Kidney epithelial cell (primary cell): Measurements from ENCODE around the gene ITPR1. TPM values are rescaled to one million over a fixed set of nuclear protein-coding genes. Genes with fewer than 3 reads are reported as not detected.

Source experiments
- DNase-seq: peaks from one replicate; pipeline ENCODE4 v3.0.0-alpha.2; 2010; ENCODE audit warnings: low read depth
- H3K27me3 ChIP-seq: 2 replicates; pipeline ENCODE4 v1.6.0; 2011; ENCODE audit warnings: low read length; ENCODE audit not compliant: control insufficient read depth, insufficient read depth
- H3K36me3 ChIP-seq: 2 replicates; pipeline ENCODE4 v1.5.1; 2011; ENCODE audit warnings: low read length; ENCODE audit not compliant: control insufficient read depth, insufficient read depth
- H3K4me3 ChIP-seq: 2 replicates; pipeline ENCODE4 v1.5.1; 2011; ENCODE audit warnings: low read depth, mild to moderate bottlenecking, control low read depth, low read length
- total RNA-seq: library from RNA; depleted of rRNA; stranded (reverse); fragments of >200 nt; gene quantifications from 2 replicates; pipeline ENCODE4 v1.2.3, GENCODE V29; 2015
- TF ChIP-seq, protein P1 (sequence below): IDR thresholded peaks from 2 replicates; pipeline ENCODE4 v1.5.1; 2011; ENCODE audit warnings: mild to moderate bottlenecking, moderate library complexity, low read length, control low read depth, inconsistent platforms; ENCODE audit not compliant: insufficient read depth, poor library complexity, severe bottlenecking

Gene ITPR1
- total RNA-seq, 1 donor from 2014 or later, result 8.9 TPM

DNA sequence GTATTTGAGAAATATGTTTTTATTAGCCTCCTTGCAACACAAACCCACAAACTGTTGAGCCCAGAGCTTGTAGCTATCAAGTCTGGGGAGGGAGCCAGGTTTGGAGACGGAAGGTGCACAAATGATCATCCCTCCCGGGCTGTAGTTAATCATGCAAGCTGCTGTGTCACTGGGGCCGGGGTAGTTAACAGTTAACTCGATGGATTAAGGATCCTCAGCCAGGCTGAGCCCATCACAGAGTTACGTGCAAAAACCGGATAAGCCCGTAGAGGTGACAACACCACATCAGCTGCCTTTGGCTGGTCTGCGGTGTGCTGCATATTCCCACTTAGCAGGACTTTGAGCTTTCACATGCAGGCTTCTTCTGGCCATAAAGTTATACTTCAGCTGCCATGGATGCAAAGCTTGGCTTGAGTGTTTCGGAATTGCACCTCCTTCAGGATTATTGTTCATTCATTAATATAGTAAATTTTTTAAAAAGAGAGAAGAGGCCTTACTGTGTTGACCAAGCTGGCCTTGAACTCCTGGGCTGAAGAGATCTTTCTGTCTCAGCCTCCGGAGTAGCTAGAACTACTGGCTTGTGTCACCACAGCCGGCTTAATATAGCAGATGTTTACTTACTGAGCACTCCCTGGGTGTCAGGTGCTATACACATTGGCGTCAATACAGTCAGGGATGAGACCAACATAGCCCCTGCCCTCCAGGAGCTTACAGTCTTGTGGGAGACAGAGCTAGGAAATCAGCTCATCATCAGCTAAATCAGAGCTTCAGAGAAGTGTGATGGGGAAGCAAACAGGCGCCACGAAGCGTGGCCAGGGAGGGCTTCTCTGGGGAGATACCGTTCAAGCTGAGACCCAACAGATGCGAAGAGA, 259.3 kb downstream of the ITPR1 start:
- Histone ChIP-seq H3K27me3 (no peaks in the 10 kb centered on the region), H3K4me3 (no peak overlapping the region), H3K36me3 (no peaks in the 10 kb centered on the region)
- peak; percentile 95 for DNase-seq
- TF ChIP-seq, protein P1, sequence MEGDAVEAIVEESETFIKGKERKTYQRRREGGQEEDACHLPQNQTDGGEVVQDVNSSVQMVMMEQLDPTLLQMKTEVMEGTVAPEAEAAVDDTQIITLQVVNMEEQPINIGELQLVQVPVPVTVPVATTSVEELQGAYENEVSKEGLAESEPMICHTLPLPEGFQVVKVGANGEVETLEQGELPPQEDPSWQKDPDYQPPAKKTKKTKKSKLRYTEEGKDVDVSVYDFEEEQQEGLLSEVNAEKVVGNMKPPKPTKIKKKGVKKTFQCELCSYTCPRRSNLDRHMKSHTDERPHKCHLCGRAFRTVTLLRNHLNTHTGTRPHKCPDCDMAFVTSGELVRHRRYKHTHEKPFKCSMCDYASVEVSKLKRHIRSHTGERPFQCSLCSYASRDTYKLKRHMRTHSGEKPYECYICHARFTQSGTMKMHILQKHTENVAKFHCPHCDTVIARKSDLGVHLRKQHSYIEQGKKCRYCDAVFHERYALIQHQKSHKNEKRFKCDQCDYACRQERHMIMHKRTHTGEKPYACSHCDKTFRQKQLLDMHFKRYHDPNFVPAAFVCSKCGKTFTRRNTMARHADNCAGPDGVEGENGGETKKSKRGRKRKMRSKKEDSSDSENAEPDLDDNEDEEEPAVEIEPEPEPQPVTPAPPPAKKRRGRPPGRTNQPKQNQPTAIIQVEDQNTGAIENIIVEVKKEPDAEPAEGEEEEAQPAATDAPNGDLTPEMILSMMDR, result no peak

DNA sequence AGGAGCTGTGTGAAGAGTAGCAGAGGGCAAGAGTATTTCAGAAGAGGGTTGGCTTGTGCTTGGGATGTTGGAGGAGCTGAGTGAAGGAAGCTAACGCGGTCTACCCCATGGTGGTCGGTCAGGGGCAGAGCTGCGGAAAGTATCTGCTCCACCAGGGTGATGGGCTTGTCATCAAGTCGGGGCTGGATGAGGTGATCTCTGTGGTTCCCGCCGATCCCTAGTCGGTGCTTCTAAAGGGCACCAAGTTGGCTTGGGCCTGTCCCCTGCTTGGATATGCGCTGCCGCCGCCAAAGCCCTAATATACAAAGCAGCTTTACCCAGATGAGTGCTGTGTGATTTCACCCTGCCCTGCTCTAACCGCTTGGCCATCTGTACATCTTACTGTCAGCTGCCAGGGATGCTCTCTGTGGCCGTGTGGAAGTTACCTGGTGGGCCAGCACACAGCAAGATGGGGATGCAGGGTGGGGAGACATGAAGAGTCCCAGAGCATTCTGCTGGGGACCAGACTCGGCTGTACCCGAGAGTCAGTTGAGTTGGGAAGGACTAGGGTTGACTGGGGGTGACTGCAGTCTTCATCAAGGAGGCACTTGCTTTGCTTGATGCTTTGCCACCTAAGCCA, 260.0 kb downstream of the ITPR1 start:
- DNase-seq, result no peak
- Histone ChIP-seq H3K36me3 (no peaks in the 10 kb centered on the region), H3K4me3 (no peak overlapping the region), H3K27me3 (no peaks in the 10 kb centered on the region)
- TF ChIP-seq, protein P1, result no peak

DNA sequence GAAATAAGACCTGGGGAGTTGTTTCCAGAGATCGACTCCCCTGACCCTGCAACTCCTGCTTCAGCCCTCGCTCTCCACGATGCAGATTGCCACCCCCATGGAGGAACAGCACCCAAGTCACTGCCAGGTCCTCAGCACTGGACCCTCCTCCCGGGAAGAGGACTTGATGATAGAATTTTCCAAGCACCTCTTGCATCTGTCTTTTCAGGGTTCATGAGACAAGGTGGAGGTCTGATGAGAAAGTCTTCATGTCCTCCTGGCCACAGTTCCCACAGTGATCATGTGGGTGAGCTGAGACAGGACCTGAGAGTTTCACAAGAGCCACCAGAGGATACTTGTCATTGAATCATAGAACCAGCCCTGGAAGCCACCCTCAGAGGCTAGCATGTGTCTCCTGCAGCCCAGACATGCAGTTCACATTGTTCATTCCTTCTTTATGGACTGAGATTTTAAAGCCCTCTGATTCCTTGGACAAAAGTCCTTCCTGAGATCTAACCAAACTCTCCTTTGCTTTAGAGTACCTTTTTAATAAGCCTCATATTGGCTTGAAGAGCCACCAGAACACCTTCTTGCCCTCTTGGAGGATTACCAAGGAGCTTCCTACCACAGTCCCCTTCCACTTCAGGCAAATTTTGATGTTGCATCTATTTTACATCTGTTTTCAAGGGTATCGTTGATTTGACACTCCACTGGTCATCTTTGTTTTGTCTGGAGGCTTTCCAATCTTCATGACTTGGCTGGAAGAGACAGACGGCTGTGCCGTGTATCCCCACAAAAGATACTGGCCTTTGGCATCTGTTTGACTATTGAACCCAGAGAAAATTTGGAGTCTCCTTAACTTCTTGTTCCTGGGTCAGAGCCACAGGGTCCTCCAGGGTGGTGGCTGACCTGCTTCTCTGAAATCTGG, 261.3 kb downstream of the ITPR1 start:
- no peaks in the 10 kb centered on the region for H3K27me3 ChIP-seq
- H3K4me3 ChIP-seq, result no peak overlapping the region
- TF ChIP-seq, protein P1, result no peak
- no peak for DNase-seq
- H3K36me3 ChIP-seq, result no peaks in the 10 kb centered on the region

DNA sequence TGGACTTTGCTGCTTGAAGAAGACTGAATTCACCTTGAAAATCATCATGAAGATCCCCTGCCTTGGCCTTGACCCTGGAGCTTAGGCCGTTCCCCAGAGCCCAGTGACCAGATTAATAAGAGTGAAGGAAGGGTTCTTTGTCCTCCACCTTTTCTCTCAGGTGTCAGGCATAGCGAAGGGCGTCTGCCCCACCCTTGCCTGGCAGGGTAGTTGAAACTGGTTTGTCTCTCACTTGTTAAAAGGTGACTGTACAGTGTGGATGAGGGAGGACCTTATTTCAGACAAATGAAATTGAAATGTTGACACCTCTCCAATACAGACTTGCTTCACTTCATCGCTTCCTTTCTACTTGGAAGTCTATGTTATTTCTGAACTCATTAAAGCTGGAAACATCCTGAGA, 262.4 kb downstream of the ITPR1 start:
- no peak for DNase-seq
- TF ChIP-seq, protein P1, result no peak
- Histone ChIP-seq H3K4me3 (no peak overlapping the region), H3K36me3 (no peaks in the 10 kb centered on the region), H3K27me3 (no peaks in the 10 kb centered on the region)

DNA sequence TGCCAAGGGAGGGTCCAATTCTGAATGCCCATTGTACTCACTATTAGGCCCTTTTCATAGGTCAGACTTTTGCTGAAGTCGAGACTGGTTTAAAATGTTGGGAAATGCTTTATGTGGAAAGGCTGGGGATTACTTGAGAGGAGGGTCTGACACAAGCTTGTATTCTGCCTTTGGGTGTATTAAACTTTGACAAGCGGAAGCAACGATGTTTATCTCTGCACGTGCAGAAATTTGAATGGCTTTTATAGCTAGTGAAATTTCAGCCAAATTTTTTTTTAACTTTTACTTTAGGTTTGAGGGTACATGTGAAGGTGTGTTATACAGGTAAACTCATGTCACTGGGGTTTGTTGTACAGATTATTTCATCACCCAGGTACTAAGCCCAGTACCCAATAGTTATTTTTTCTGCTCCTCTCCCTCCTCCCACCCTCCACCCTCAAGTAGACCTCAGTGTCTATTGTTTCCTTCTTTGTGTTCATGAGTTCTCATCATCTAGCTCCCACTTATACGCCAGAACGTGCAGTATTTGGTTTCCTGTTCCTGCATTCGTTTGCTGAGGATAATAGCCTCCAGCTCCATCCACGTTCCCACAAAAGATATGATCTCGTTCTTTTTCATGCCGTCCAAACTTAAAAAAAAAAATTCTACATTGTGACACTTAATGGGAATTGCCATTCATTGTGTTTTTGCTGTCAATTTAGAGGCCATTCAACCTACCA, 263.1 kb downstream of the ITPR1 start:
- Histone ChIP-seq H3K36me3 (no peaks in the 10 kb centered on the region), H3K4me3 (no peak overlapping the region), H3K27me3 (no peaks in the 10 kb centered on the region)
- TF ChIP-seq, protein P1, result no peak
- DNase-seq, result no peak
